Measurements from ENCODE around the gene MKNK1.

Gene MKNK1

DNA sequence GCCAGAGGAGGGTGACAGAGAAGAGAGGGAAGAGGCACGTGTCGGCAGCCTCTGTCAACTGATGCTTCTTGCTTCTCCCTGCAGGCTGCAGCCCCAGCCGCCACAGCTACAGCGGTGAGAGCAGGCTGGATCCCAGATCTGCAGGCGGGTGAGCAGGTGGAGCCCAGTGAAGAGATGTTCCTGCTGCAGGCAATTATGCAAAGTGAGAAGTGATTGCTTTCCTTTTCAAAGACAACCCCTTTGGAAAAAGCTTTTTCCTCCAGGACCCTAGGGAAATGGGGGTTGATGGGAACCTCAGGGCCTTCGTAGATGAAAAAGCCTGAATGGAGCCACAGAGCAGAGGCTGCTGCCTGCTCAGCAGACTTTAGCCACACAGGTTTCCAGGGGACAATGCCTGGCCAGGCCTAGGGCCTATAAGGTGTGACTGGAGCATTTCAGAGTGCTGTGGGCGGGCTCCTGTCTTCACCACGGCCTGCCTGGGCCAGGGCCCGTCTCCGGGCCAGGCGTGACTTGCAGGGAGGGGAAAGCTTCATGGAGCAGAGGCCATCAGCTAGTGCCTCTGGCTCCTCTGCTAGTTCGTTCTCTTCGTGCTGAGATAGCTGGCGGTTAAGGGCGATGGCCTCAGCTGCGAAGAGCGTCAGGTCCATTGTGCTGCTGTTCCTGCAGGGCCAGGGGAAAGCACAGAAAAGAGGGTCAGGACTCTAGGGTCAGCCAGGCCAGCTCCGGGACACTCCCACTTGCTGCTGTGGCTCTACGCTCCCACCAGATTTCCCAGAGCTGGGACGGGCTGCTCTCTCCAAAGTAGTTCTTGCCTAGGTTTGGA, 45.7 kb downstream of the MKNK1 start:
- no peak for DNase-seq (ENCODE audit: low read depth)

DNA sequence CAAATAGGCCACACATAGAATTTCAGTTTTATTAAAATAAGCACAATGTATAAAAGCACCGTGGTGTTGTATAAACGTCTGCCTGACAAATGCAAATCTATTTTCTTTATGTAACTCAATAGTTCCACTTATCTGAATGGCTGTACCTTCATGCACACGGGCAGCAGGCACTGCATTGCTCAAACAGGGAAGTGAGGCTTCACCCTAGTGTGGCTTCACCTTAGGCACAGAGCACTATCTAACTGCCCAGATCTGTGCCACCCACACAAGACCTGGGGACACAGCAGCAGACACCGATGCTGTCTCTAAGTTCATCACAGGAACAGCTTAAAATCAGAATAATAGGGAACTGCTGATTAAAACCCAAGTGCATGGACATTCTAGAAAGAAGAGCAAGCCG, 46.7 kb downstream of the MKNK1 start:
- no peak for DNase-seq (ENCODE audit: low read depth)

DNA sequence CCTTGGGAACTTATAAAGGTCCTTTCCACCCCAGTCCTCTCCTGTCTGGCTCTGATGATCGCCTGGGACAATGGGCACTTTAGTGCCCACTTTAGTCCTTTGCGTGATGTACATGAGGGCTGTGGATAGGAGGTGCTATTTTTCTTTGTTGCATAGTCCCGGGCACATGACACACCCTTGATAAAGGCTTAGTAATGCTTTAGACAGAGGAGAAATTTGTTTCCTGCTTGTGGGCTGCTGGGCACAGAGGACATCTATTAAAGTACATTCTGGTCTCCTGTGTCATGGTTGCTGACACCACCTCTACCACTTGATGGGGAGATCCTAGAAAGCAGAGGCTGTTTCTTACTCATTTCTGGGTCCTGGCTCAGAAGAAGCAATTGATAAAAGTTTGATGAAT, 47.2 kb downstream of the MKNK1 start:
- DNase-seq (ENCODE audit: low read depth) = peak; percentile 90

DNA sequence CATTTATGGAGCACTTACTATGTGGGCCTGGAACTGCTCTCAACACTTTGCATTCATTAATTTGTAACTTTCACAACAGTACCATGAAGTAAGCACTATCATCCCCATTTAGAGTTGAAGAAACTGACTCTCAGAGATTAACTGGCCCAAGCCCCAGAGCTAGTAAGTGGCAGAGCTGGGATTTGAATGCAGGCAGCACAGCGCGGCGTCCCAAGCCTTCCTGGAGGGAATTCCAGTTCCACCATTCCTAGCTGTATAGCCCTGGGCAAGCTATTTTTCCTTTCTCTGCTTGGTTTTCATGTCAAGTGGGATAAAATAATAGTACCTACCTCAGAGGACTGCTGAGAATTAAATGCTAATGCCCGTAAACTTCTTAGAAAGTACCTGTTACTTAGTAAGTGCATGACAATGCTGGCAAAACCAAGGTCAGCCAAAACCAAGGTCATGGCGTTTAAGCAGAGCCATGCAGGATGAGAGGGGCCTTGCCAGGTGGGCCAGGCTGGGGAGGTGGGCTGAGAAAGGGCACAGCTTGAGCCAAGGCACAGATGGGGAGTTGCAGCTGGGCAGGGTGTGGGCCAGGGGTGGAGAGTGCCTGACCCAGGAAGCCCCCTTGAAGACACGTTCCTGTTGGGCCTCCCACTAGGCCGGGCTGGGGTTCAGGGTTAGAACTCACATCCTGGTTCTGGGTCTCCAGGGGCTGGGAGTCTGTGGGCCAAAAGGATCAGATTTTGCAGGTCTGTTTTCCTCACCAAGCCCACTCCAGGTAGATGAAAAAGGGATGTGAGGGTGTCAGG, 48.0 kb downstream of the MKNK1 start:
- DNase-seq (ENCODE audit: low read depth) = no peak

DNA sequence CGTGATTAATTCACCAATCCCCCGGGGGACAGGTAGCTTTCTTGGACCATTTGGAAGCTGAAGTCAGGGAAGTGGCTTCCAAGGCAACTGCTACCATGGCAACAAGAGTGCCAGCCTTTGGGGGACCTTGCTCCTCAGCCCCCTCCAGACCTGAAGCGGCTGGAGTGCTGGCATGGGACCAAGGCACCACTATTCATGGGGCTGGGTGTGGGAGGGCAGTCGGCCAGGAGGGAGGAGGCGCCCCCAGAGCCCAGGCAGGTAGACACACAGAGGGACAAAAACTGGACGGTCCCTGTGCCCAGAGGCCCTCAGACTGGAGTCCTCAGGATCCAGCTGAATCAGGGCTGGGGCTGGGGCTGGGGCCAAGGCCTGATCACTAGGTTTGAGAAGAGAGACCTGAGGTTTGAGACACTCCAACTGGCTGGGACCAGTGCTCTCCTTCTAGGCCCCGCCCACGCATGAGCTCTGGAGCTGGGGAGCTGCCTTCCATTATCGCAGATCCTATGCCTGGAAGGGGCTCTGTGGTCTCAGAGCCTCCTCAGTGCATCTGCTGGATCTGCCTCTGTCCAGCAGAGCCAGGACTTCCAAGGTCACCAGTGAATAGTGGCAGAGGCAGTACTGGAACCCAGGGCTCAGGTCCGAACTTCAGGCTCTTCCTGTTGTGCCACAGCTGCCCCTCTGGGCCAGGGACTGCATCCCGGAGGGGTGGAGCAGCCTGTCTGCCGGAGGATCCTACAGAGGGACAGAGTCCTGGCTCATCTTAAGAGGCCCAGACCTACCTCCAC, 49.3 kb downstream of the MKNK1 start:
- no peak for DNase-seq (ENCODE audit: low read depth)

DNA sequence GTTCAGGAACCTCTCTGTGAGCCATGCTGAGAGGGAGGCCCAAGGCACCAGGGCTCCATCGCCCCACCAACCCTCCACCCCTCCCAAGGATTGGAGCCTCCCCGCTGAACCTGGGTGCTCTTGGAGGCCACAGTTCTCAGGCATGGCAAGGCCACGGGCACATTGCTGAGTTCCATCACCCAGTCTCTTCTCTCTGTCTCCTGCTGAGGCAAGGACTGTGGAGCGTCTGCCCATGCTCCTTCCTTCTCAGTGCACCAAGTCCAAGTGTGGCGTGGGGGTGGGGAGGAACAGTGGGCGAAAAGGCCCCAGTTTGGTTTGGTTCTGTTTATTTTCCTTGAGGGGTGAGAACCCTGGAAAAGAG, 49.9 kb downstream of the MKNK1 start:
- DNase-seq (ENCODE audit: low read depth) = no peak

DNA sequence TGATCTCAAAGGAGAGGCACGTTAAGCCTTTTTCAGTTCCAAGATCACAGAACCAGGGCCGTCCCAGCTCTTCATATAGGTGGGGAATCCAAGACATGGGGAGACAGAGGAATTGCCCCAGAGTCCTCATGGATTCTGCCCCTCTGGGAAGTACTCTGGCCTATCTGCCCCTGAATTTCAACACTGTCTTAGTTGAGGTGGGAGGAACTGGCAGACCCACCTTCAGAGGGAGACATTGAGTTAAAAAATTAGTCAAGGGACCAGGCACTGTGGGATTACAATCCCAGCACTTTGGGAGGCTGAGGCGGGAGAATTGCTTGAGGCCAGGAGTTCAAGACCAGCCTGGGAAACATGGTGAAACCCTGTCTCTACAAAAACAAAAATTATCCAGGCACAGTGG, 50.6 kb downstream of the MKNK1 start:
- DNase-seq (ENCODE audit: low read depth) = no peak

DNA sequence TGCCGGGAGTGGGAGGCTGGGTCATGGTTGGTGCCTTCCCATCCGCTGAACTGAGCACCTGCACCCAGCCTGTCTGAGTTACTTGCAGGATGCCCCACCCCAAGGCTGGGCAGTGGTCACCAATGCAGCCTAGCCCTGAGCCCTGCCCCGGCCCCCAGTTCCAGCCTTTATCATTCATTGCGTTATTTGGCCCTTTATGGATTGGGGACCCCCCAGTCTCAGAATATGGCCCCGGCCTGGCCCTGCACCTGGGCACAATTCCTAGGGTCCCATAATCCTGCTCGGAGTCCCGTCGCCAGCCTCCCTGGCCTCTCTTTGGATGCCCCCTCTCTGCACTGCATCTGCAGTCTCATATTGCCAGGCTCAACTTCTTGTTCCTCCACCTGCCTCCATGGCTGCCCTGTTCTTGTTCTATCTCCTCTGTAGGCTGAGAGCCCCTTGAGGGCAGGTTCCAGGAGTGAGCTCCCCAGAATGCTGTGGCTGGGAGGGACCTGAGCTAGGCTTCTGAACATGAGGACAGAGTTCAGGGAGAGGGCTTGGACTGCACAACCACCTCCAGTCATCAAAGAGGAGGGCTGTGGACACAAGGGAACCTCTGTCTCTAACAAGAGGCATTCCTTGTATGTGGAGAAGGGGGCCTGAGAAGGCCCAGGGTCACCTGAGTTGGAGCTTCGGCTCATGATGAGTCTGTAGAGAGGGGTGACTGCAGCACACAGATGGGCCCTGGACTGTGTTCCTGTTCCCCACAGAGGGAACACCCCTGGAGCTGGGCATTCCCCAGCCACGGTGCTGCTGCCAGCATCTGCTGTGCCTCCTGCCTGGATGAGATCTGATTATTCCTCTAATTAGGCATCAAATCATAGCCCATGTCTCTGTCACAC, 51.5 kb downstream of the MKNK1 start:
- DNase-seq (ENCODE audit: low read depth) = no peak

DNA sequence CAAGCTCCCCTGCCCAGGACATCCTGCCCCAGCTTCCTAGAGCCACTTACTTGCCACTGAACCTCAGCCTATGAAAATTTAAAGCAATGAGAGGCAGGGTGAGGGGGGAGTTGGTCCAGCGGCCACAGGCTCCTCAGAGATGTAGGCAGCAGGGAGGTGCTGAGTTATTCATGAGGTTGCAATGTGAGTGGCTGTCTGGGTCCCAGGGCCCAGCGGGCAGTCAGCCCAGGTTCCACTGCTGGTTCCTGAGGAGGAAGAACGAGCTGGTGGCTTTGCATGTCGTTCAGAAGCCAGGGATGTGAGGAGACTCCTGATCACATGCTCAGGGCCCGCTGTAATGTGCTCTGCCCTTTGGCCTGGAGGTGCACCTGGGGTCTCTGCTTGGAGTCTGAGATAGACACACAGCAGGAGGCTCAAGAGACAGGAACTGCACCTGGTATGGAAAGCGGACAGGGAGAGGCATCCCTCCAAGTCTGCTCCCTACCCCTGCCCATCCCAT, 52.4 kb downstream of the MKNK1 start, which contains the start of gene KNCN:
TSS of gene KNCN (minus strand) at position 51 of the 499 bp plus-strand sequence. CDS start 432 bp downstream, outside the sequence.
- DNase-seq (ENCODE audit: low read depth) = no peak

DNA sequence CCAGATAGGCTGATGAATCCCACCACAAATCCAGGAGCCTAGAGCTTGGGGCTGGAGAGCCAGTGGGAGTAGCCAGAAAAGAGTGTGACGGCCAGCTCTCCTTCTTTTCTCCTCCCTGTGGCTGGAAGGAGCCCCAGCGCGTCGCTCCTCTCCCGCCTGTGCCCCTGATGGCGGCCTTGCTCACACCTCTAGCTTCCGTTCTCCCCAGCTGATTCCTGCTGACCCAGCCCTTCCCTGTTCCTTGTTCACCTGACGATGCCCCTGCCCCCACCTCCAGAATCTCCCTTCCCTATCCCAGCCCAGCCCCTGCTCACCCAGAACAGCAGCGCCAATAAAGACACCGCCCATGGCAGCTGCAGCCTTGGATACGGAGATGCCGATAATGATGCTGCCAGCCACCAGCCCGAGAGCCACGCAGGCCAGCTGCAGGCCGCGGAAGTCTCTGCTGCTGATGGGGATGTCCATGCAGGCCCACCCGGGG, 53.3 kb downstream of the MKNK1 start:
- DNase-seq (ENCODE audit: low read depth) = no peak

DNA sequence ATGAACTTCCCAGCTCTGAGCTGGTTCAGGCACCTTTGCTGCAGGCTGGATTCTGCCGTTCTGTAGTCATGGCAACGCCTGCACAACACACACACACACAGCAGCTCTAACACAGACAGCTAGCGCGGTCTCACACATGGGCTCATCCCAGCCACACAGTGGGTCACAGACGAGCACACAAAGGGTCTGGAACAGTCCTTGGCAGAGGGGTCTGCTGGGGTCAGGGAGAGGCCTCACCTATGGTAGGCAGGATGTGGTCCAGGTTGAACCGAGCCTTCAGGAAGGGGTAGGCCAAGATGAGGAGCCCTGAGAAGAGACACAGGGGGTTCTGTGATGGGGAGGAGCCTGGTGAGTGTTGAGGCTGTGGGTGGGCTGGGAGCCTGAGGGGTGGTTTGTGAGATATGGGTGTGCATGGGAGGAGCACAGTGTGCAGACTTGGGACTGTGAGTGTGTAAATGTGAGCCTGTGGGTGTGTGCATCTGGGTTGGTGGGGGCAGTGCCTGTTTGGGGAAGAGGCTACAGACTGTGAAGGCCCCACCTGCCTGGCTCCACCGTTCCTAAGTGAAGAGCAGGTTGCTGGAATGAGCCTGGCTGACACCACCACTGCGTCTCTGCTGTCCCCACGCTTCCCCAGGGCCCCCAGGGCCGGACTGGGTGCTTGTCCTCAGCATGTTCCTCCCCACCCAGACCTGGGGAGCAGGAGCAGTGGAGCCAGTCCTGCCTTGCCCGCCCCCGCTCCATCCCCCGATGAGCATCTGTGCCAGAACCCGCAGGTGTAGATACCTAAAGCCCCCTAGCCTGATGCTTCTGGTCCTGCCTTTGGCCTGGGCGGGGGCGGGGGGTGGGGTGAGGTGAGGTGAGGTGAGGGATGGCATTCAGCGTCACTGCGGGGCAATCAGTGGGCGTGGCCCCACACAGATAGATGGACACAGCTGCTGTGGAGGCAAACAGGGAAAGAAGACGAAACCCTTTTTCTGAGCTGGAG, 54.1 kb downstream of the MKNK1 start:
- DNase-seq (ENCODE audit: low read depth) = peak; percentile 53

DNA sequence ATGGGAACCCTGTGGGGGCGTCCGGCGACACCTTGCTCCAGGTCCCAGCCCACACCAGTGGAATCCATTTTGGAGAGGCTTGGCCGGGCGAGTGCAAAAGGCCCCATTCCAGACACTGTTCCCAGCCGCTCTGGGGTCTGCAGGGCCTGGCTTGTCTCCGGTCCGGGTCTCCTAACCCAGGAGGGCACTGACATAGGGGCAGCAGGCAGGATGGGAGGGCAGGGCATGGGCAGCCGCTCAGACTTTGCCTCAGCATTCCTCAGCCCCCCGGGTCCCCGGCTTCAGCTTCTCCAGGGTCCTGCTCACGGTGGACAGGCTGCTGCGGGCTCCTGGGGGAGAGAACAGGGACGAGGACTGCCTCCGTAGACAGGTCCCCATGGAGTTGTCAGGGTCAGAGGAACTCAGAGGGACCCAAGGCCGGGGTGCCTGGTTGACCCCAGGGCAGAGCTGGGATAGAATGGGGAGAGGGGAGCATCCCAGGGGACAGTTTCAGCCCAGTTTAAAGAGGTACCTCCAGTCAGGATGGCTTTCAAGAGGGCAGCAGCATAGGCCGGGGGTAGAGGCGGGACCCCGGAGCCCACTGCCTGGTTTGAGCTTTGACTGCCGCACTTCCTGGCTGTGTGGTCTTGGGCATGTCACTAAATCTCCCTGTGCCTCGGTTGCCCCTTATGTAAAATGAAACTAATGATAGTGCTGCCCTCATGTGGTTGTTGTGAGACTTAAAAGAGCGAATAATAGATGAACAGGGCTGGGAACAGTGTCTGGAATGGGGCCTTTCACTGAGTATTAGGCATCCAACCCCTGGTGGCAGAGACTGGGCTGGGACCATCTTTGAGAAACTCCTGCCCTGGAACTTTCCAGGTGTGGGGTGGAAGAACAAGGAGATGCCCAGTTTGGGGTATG, 56.3 kb downstream of the MKNK1 start:
- DNase-seq (ENCODE audit: low read depth) = peak; percentile 74

DNA sequence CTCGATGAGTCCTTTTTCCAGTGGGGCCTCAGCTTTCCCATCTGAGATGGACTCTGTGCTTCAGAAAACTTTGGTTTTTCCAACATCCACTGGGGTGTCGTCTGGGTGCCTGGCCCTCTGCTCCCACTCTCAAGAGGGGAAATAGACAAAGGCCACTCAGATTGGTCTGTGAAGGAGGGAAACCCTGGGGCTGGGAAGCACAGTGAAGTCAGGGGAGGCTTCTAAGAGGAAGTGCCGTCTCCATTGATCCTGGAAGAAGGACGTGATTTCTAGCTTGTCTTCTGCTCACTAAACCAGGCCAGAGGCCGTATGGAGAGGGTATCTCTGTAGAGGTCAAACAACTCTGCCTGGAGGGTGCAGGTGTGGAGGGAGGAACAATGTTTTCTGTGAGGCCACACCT, 57.9 kb downstream of the MKNK1 start:
- DNase-seq (ENCODE audit: low read depth) = no peak

DNA sequence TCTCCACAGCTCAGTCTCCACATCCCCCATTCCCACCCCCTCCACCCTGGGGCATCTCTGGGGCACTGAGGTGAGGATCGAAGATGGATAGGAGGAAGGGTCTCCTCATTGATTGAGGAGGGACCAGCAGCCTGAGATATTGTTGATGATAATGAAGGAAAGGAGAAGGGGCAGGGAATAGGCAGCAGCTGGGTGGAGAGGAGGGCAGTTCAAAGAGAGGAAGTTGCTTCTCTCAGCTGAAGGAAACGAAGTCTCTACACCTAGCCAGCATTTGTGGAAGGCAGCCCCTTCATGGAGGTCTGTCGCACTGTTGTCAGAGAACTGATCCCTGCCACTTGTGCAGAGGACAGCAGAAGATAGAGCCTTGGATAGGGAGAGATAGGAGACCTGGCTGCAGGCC, 58.3 kb downstream of the MKNK1 start:
- DNase-seq (ENCODE audit: low read depth) = no peak

DNA sequence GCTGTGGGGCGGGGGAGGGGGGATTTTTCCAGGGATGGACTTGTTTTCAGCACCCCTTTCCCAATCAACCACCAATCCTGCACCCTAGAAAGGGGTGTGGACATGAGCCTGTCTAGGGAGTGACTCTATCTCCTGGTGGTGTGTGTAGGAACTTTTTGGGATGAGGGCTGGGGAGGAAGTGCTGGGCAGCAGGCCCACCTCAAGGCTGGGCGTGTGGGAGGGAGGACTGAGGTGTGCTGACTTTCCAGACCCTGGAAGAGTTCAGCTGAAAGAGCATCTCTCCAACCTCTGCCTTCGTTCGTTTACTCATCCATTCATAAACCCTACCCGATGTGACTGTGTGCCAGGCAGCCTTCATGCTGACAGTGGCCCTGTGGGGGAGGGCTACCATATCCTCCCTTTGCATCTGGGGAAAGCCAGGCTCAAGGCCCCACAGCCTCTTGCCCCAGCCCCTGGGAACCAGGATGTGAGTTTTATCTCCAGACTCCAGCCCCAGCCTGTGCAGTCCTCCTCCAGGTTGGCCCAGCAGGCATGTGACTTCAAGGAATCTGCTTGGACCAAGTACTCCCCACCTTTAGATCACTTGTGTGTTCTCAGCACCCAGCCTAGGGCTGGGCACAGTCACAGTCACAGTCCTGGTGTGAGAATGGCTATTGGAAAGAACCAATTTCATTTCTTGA, 59.4 kb downstream of the MKNK1 start:
- DNase-seq (ENCODE audit: low read depth) = no peak

DNA sequence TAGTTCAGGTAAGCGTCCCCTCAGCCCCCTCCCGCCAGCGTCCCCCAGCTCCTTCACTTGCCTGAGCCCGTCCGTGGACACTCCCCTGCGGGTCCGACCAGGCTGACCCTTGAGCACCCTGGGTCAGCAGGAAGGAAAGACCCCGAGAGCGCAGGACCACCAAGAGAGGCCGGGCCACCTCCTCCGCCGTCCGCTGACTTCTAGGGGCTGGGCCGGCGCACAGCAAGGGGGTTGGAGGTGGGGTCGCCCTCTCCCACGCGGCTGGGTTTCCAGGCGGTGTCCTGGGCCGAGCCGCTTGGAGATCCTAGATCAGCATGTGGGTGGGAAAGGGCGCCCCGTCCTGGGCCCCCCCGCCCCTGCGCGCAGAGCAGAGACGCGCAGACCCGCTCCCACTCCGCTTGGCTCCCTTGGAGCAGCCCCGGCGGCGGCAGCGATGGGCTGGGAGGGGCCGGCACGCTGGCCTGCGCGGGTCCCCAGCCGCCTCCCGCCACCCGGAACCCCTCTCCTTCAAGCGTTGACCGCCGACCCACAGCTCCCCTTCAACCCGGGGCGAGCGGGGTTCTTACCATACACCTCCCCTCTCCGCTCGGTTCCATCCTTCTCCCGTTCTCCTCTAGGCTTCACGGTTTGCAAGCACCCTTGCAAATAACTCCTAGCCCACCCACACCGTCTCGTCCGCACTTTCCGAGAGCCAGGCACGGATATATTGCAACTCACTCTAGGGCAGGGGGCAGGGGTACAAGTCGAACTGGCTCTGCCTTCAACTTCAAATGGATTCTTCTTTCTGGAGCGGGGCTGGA, 60.1 kb downstream of the MKNK1 start:
- no peak for DNase-seq (ENCODE audit: low read depth)

DNA sequence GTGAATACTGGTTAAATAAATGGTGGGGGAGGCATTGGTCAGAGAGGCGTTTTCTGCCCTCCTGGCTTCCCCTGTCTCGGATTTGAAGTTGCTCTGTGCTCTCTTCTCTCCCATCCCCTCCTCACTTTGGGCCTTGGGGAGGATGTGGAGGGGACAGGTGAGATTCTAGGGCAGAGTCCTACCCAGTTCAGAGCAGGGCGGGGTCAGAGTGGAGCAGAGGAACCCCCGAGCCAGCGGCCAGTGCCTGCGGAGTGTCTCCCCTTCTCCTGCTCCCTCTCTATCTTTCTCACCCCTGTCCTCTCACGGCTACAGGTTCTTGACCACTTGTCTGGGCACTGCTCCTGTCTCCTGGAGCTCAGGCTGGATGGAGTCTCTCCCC, 60.7 kb downstream of the MKNK1 start:
- no peak for DNase-seq (ENCODE audit: low read depth)

DNA sequence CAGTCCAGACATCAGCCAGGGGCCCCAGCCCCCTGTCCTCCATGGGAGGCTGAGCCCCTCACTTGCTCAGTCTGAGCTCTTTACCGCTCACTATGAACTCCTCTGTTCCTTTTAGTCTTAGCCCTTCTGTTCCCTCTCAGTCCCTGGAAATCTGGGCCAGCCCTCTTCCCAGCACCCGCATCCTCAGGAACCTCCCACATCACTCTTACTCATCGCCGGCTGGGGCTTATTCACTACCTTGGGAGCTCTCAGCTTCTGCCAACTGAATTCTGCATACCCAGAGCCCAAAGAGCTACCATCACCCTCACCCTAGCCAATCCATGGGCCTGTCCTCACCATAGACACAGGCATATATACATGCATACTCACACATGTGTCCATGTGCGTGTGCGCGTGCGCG, 64.1 kb downstream of the MKNK1 start:
- peak; percentile 82 for DNase-seq (ENCODE audit: low read depth)
